NCI-H1694 treated with DMSO at 0.1 percent for 48 hours (cell line): ENCODE measurements around the gene FER.
"Not testable (repeated sequence)": the region's sequence is repeated elsewhere in the genome, so short reads cannot be mapped to it uniquely, and the experiment has no call there.

Experiments used
- DNase-seq: peaks from one replicate; lab custom pipeline; 2025; lab: John Stamatoyannopoulos, UW

Gene FER

DNA sequence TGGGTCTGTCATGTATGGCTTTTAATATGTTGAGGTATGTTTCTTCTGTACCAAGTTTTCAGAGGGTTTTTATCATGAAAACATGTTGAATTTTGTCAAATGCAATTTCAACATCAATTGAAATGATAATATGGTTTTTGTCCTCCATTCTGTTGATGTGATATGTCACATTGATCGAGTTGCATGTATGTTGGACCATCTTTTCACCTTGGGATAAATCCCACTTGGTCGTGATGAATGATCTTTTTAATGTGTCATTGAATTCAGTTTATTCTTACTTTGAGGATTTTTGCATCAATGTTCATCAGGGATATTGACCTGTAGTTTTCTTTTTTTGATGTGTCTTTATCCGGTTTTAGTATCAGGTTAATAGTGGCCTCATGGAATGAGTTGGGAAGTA lies 373.5 kb downstream of the FER start:
- no peak for DNase-seq

DNA sequence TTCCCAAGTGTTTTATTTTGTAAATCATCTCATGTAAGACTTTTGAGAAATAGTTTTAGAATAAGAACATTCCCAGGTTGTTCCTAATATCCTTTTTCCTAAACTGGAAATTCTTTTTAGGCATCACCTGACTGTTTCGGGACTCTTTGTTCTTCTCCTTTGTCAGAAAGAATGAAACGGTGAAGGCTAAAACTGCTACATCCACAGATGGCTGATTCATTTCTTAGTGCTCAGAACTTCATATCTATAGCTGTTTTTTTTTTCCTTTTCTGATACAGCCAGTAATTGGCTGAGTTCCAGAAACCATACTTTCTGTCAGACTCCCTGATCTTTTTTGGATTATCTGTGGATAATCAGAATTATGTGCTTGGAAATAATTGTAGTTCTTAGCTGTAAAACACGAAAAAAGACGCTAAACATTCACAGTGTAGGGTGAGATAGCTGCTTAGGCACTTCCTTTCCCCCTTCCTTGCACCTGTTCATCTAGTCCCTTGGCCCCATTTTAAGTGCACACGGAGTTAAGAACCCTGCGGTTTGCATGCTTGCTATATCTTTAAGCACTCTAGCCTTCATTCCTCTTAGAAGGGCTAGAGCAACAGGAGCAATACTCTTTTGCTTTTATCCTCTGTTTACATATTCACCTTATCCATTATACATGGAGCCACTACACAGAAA lies 378.2 kb downstream of the FER start:
- DNase-seq: no peak

DNA sequence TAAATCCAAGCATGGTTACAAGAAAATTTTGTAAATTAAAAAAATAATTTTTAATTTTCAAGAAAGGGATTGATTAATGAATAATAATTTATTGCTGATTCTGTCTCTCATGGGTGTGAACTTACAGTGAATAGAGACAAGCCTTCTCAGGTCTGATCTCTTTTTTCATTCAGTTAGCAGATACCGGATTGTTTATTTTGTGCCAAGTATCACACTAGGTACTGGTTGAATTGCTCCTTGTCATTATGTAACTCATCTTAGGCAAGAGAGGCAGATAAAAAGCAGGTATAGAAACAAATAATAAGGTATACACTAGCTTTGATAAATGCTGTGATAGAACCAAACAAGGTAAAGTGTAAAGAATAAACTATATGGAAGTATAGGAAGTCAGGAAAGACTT lies 378.8 kb downstream of the FER start:
- no peak for DNase-seq

DNA sequence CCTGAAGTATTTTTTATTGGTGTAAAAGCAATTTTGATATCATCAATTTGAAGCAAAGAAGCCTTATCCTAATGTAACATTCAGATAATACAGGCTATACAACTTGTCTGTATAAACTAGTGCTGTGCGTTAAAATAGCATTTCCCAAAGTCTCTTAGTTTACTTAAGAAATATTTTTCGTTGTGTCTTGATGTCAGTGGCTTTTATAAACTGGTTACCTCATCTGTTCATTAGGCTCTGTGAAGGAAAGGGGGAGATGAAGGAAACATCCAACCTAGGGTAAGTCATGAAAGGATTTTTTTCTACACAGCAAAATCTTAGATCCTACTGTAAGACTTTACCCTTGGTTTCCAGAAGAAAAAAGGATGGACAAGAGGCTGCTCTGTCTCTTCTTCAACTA lies 389.2 kb downstream of the FER start:
- DNase-seq: no peak

DNA sequence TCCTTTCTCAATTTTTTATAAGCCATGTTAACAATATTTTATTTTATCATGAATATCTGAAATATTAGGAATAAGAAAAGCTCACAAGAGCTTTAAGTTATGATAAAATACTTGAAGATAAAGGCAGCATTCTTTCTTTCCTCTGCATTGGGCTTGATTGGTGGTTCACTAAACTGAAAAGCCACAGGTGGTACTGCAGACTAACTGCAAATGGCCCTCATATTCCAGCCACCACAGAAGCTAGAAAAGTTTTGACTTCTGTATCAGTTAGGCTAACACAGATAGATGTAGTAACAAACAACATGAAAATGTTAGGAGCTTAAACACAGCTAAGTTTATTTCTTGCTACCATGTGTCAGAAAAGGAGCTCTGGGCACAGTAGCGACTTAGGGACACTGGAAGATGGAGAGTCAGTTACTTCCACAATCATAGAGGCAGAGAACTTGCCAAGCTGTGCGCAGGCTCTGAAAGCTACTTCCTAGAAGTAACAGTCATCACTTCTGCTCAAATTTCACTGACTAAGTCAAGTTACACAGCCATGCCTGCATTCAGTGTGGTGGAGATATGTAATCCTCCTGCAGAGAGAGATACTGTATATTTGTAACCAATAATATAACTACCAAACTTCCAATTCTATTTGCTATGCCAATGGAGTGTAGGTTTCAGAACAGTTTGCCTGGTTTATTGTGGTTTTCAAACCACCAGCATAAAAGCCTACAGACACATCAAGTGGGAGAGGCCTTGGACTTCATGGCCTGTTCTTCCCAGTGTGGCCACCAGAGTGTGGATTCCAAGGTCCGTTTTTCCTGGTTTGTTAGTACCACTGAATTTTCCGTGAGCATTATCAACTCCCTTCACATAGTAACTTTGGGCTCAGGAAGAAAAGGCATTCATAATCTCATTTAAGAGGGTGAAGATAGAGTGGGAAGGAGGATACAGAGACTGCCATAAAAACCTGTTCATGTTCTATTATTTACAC lies 393.8 kb downstream of the FER start:
- DNase-seq: no peak

DNA sequence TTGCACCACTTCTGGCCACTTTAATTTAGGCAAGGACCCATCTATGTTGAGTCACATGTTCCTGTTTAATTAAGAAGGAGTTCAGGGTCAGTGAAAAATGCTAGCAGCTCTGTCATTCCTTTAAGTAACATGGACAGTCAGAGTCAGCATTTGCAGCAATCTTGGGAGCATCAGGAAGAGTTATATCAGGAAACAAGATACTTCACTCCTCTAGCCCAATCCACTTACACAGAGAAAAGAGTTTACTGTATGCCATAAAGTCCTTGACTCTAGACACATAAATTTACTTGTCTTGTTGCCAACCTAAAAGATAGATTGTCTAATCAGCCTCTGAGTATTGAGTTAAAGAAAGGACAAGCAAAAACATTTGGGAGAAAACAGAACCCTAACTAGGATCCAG lies 395.3 kb downstream of the FER start:
- DNase-seq: no peak

DNA sequence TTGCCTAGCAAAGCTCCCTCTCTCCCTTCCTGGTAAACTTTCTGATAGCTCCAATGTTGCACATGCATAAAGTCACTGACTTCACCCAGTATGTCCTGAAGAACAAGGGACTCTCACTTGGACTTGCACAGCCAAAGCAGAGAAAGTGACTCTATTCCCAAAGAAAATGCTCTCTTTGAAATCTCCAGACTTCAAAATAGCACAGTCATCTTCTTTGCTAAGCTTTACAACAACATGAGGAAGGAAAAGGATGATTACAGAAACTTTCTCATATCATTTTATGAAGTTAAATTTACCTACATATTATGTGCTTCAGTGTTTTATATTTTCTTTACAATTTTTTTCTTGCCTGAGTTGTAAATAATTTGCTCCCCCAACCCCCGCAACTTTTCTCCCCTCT lies 397.4 kb downstream of the FER start:
- no peak for DNase-seq

DNA sequence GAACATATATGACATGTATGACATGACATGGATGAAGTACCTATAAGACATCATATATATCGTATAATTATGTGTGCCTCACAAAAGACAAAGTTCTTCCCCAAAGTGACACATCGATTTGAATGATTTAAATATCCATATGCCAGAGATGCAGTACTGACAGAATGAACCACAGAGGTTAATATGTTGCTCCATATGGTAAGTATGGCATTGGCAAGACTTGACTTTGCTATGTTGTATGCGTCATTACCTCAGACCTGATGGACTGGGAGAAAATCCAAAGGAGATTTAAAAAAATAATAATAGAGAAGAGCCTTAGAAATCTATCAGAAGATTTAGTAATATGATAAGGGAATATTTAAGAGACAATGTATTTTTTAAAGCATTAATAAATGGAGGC lies 398.9 kb downstream of the FER start:
- DNase-seq: peak; percentile 79

DNA sequence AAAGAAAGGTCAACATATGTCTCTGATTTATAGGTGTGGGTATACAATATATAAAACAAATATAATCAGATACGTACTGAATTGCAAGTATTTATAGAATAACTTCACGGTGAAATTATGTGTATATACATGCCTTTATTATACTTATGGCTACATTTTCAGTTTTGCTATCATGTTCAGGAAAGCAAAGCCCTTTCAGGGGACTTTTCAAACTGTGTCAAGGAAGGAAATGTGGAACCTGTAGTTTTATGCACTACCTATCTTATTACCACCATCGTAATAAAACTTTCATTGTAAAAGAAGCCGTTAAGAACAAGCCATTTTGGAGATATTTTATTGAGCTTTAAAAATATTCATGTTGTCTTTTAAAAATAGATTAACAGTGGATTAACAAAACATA lies 404.9 kb downstream of the FER start:
- no peak for DNase-seq

DNA sequence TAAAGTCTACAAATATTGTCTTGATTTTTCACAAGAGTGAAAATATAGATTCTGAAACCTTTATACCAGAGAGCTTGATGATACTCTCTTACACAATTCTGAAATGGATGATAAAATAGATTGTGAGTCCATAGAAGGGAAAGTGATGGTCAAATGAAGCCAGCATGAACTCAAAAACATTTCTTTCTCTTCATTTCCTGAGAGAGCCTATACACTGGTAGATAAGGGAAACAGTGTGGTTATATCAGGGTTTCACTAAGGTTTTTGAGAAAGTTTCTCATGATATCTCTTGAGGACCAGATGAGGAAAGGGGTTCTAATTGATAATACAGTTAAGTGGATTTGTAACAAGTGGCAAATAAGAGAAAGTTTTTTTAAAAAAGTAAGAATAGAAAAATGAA lies 407.9 kb downstream of the FER start:
- DNase-seq: no peak

DNA sequence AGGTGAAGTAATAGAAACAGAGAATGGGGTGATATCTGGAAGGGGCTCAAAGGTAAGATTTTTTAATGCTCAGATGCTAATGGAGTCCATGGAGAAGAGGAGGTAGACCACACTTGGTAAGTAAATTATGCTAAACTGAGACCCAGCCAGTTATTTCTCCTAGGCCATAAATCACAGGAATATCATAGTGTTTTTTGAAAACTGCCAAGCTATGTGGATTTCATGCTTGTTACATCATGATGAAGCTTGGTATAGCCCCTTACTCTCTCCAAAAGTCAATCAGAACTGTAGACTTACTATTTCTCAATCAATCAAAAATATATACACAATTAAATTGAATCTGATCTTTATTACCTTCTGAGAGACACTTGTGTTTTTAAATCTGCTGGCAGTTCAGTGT lies 409.2 kb downstream of the FER start:
- no peak for DNase-seq

DNA sequence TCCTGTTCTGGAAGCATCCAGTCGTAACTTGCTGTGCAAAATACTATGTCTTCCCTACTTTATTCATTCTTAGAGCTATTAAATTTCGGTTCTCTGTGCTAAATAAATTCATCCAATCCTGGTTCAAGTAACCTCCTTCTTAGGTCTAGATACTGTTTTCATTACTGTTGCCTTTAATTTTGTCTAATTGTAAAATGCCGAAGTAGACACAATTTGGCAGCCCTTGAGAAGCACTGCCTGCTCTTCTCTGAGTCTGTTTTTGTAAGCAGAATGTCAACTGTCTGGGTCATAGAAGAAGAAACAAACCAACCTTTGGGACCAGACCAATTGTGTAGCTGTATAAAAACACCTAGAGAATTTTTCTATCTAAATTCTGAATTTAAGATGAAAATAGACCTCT lies 412.8 kb downstream of the FER start:
- no peak for DNase-seq

DNA sequence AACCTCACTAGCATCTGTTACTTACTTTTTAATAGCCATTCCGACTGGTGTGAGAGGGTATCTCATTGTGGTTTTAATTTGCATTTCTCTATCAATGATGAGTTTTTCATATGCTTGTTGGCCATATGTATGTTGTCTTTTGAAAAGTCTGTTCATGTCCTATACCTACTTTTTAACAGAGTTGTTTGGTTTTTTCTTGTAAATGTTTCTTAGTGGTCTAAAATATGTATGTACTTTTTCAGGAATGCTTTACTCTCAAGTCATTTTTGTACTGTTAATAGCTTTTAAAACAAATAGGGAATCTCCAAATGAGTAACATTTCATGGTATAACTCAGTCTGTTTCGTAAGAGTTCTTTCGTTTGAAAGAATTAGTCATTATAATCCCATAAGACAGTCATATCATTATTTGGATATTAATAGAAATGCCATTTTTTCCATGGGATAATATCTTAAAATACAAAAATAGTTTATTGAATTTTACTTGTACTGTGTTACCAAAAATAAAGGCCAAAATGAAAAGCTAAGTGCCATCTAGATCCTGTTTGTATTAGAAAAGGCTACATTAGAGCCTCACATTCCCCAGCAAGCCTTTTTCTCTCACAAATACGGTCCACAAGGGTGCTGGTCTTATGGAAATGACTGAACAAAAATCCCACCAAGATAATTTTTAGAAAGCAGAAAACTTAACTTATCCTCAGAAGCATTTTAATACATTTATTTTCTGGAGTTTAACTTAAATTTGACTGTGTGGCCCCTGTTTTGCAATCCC lies 414.4 kb downstream of the FER start:
- no peak for DNase-seq

DNA sequence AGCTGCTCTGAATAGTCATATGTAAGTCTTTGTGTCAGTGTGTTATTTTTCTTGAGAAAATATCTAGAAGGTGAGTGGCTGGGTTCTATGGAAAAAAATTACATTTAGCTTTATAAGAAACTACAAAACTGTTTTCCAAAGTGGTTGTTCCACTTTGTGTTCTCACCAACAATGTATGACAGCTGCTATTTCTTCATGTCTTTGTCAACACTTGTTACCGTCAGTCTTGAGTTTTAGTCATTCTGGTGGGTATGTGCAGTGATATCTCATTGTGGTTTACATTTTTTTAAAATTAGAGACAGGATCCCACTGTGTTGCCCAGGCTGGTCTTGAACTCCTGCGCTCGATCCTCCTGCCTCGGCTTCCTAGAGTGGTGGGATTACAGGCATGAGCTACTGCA lies 415.6 kb downstream of the FER start:
- no peak for DNase-seq

DNA sequence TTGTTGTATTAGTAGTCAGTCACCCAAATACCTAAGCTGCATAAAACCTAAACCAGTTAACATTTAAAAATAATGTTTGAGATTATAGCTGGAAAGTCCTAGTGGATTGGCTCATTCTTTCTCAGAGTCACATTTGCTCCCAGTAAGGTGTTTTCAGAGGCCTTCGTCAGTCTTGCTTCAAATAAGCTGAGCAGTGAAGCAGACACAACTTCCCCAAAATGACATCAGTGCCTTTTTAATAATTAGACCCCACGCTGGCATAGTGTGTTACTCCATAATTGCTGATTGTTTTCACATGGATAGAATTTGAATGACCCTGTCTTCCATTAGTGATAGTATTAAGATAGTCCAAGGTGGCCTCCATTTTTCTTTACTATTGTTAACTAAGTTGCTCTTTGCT lies 416.3 kb downstream of the FER start:
- no peak for DNase-seq

DNA sequence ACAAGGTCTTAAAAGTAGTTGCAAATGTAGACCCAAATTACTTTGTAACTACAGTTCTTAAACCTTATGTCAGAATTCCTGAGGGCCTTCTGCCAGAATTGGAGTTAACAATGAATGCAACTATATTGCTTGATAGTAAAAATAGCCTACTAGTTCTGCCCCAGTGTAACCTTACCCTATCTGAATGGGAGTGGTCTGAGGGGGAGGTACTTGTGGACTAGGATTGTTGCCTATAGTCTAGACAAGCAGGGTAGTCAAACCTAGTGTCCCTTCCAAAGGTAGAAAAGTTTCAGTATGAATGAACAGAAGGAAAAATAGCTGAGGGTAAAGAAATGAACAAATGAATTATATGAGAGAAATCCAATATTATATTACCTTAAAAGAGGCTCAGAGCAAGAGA lies 419.9 kb downstream of the FER start:
- no peak for DNase-seq

DNA sequence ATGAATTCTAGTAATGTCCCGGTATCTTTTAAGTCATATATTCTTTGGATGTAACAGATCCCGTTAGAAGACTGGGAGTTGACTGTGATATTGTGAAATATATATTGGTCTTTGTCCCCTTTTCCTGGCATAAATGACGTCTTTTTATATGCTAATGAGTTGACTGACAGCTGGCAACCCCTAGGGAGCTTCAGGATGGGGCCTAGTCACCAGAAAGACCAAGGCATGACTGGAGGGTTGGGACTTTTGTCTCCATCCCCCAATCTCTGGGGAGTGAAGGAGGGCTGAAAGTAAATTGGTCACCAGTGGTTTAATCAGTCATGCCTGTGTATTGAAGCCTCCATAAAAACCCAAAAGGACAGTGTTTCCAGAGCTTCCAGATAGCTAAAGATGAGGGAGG lies 420.5 kb downstream of the FER start:
- DNase-seq: no peak

DNA sequence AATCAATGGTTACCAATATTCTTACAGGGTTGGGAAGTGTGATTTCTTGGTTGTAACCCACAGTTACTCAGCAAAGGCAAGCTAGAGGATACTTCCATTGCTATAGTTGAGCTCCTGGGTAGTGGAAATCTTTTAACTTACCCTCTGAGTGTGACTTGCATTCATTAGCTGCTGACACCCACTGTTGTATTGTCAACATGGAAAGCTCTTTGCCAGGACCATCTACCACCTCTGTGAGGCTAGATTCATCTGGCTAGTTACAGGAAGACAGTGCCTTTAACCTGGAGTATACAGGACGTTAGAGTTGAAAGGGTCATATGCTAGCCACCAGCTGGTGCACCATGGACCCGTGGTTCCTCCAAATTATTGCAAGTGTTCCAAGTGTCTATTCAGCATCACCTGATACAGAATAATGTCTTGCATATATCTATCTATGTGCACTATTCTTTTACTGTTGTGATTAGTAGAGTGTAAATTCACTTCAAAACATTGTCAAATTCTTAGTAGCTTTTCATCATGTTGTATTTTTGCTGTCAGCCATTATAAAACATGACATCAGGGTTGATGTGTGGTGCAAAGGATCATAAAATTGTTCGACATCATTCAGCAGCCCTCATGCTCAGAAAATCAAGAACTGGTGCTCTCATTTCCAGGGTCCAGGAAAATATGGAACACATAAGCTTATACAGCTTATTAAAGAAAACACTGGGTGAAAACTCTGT lies 423.1 kb downstream of the FER start:
- DNase-seq: no peak

DNA sequence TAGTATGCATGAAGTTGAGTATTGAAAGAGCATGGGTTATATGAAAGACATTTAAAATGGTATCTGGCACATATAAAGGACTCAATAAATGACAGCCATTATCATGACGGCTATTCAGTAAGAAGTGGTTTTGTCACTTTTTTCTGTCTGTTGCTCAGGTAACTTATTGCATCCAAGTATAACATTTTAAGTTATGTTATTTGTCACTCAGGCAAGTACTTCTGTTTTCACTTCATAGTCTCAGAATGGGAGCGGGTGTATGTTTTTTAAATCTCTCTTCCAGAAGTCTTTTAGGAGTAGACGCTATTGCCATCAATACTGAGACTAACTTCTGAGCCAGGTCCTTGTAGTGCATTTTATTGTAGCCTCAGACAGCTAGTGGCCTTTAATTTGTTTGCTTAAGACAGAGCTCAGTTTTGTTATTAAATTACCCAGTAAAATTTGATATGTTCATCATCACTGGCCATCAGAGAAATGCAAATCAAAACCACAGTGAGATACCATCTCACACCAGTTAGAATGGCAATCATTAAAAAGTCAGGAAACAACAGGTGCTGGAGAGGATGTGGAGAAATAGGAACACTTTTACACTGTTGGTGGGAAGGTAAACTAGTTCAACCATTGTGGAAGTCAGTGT lies 423.9 kb downstream of the FER start:
- not testable (repeated sequence) for DNase-seq

DNA sequence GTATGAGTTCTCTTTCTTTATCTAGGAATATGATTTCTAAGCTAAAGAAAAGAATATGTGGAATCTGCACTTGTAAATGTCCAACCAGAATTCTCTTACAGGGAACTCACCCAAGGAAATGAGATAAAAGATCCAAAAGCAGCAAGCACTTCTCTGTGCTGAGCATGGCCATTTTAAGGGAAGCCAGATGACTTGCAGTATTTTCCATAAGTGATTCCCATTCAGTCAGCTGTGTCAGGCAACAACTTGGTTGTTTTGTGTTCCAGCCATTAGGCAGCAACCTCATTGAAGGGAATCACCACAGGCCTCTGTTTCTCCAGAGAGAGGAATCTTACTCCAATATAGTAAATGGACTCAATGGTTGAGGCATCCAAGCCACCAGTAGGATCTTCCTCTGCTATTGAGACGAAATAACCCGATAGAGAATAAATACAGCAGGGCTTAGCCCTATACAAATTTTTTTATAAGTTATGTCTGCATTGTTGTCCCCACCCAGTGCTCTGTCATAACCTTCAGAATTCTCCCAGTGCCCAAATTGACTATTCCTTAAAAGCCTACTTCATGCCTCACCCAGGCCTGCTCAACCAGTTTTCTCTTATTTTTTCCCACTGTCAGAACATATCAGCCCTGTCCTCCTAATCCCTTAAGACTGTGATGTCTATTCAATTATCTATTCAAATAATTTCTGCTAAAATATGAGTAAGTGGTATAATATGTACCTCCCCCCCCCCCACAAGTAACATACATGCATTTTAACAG lies 425.5 kb downstream of the FER start:
- no peak for DNase-seq

DNA sequence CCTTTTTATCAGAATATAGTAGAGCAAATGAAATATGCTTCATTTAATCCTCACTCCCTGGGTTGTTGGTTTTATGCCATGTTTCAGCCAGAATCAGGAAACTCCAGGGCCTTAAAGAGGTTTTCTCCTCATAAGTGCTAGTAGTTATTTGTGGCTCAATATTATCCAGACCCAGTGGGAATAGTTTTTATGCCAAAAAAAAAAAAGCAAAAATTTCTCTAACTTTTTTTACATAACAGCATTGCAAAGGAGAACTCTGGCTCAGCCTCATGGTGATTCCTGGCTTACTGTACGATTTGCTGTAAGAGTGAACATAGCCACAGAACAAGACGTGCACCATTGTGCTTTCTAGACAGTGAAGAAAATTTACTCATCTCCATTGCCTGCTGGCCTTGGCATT lies 429.5 kb downstream of the FER start:
- DNase-seq: no peak
